Measurements from ENCODE around the gene ZNHIT3.
"Not testable (repeated sequence)": the region's sequence is repeated elsewhere in the genome, so short reads cannot be mapped to it uniquely, and the experiment has no call there.

ZNHIT3 gene

GRCh38 chr17:36496018-36496789 is 9.7 kb downstream of the ZNHIT3 start:
- no peaks in the 10 kb centered on the region for H3K27me3 ChIP-seq (ENCODE audit: low read depth)
- DNase-seq (ENCODE audit: low spot score in 2 of 2) = no peak
- in situ Hi-C loops (cut with MboI; ENCODE audit: low sequenced_read_pairs) = loop anchor here (25.0 kb wide), 1 partner anchor 309 kb away; the partner anchor contains the start of genes CCL3L1, CCL3L3 and TBC1D3B

GRCh38 chr17:36498155-36498554 is 11.7 kb downstream of the ZNHIT3 start:
- Histone ChIP-seq H3K36me3 (replicated peaks) (peaks cover 86% of the 10 kb centered on the region), H3K4me3 (no peak overlapping the region), H3K4me1 (no peaks in the 10 kb centered on the region), H3K9me3 (no peaks in the 10 kb centered on the region), H3K27me3 (ENCODE audit: low read depth) (no peaks in the 10 kb centered on the region)
- in situ Hi-C loops (cut with MboI; ENCODE audit: low sequenced_read_pairs) = loop anchor here (25.0 kb wide), 1 partner anchor 311 kb away; the partner anchor contains the start of genes CCL3L1, CCL3L3 and TBC1D3B
- no peak for DNase-seq (ENCODE audit: low spot score in 2 of 2)

More at GRCh38 chr17:36496018-36496789, 9.7 kb downstream of the ZNHIT3 start:
- Histone ChIP-seq H3K4me3 (no peak overlapping the region), H3K4me1 (no peaks in the 10 kb centered on the region), H3K36me3 (replicated peaks) (peaks cover 81% of the 10 kb centered on the region), H3K9me3 (no peaks in the 10 kb centered on the region)

GRCh38 chr17:36498560-36499300 is 12.2 kb downstream of the ZNHIT3 start:
- no peak for DNase-seq (ENCODE audit: low spot score in 2 of 2)
- peaks cover 86% of the 10 kb centered on the region for H3K36me3 ChIP-seq (replicated peaks)
- H3K4me3 ChIP-seq = no peak overlapping the region
- H3K27me3 ChIP-seq (ENCODE audit: low read depth) = no peaks in the 10 kb centered on the region
- in situ Hi-C loops (cut with MboI; ENCODE audit: low sequenced_read_pairs) = loop anchor here (25.0 kb wide), 1 partner anchor 311 kb away; the partner anchor contains the start of genes CCL3L1, CCL3L3 and TBC1D3B
- no peaks in the 10 kb centered on the region for H3K4me1 ChIP-seq
- no peaks in the 10 kb centered on the region for H3K9me3 ChIP-seq

- no peaks in the 10 kb centered on the region for H3K4me1 ChIP-seq
- DNase-seq (ENCODE audit: low spot score in 2 of 2) = no peak
- no peaks in the 10 kb centered on the region for H3K9me3 ChIP-seq
- no peak overlapping the region for H3K4me3 ChIP-seq
- H3K36me3 ChIP-seq (replicated peaks) = peaks cover 84% of the 10 kb centered on the region
- H3K27me3 ChIP-seq (ENCODE audit: low read depth) = no peaks in the 10 kb centered on the region
- in situ Hi-C loops (cut with MboI; ENCODE audit: low sequenced_read_pairs) = loop anchor here (25.0 kb wide), 1 partner anchor 663 kb away; no protein-coding TSS in a partner anchor
Observed at GRCh38 chr17:36500745-36501225, 14.3 kb downstream of the ZNHIT3 start.

- H3K4me3 ChIP-seq = no peak overlapping the region
- no peaks in the 10 kb centered on the region for H3K27me3 ChIP-seq (ENCODE audit: low read depth)
- in situ Hi-C loops (cut with MboI; ENCODE audit: low sequenced_read_pairs) = loop anchor here (25.0 kb wide), 1 partner anchor 664 kb away; no protein-coding TSS in a partner anchor
- H3K36me3 ChIP-seq (replicated peaks) = peaks cover 84% of the 10 kb centered on the region
- H3K9me3 ChIP-seq = no peaks in the 10 kb centered on the region
- DNase-seq (ENCODE audit: low spot score in 2 of 2) = no peak
- no peaks in the 10 kb centered on the region for H3K4me1 ChIP-seq
Observed at GRCh38 chr17:36501351-36501750, 14.9 kb downstream of the ZNHIT3 start.

GRCh38 chr17:36501963-36502362 is 15.5 kb downstream of the ZNHIT3 start:
- Histone ChIP-seq H3K4me3 (no peak overlapping the region), H3K4me1 (no peaks in the 10 kb centered on the region), H3K9me3 (no peaks in the 10 kb centered on the region), H3K36me3 (replicated peaks) (peaks cover 84% of the 10 kb centered on the region), H3K27me3 (ENCODE audit: low read depth) (no peaks in the 10 kb centered on the region)
- no peak for DNase-seq (ENCODE audit: low spot score in 2 of 2)
- in situ Hi-C loops (cut with MboI; ENCODE audit: low sequenced_read_pairs) = loop anchor here (25.0 kb wide), 1 partner anchor 665 kb away; no protein-coding TSS in a partner anchor

- no peaks in the 10 kb centered on the region for H3K4me1 ChIP-seq
- H3K27me3 ChIP-seq (ENCODE audit: low read depth) = no peaks in the 10 kb centered on the region
- H3K36me3 ChIP-seq (replicated peaks) = peaks cover 87% of the 10 kb centered on the region
- H3K9me3 ChIP-seq = no peaks in the 10 kb centered on the region
- H3K4me3 ChIP-seq = no peak overlapping the region
- in situ Hi-C loops (cut with MboI; ENCODE audit: low sequenced_read_pairs) = loop anchor here (25.0 kb wide), 1 partner anchor 666 kb away; no protein-coding TSS in a partner anchor
- DNase-seq (ENCODE audit: low spot score in 2 of 2) = no peak
Observed at GRCh38 chr17:36503456-36504155, 17.1 kb downstream of the ZNHIT3 start.

GRCh38 chr17:36504156-36504545 is 17.7 kb downstream of the ZNHIT3 start:
- Histone ChIP-seq H3K9me3 (no peaks in the 10 kb centered on the region), H3K27me3 (ENCODE audit: low read depth) (no peaks in the 10 kb centered on the region), H3K4me3 (no peak overlapping the region), H3K36me3 (replicated peaks) (peaks cover 89% of the 10 kb centered on the region), H3K4me1 (no peaks in the 10 kb centered on the region)
- no peak for DNase-seq (ENCODE audit: low spot score in 2 of 2)
- in situ Hi-C loops (cut with MboI; ENCODE audit: low sequenced_read_pairs) = loop anchor here (25.0 kb wide), 1 partner anchor 667 kb away; no protein-coding TSS in a partner anchor

GRCh38 chr17:36505171-36505570 is 18.7 kb downstream of the ZNHIT3 start:
- Histone ChIP-seq H3K9me3 (no peaks in the 10 kb centered on the region), H3K27me3 (ENCODE audit: low read depth) (no peaks in the 10 kb centered on the region), H3K36me3 (replicated peaks) (peaks cover 94% of the 10 kb centered on the region), H3K4me3 (no peak overlapping the region), H3K4me1 (no peaks in the 10 kb centered on the region)
- in situ Hi-C loops (cut with MboI; ENCODE audit: low sequenced_read_pairs) = loop anchor here (25.0 kb wide), 1 partner anchor 668 kb away; no protein-coding TSS in a partner anchor
- no peak for DNase-seq (ENCODE audit: low spot score in 2 of 2)

GRCh38 chr17:36506249-36506826 is 19.9 kb downstream of the ZNHIT3 start:
- Histone ChIP-seq H3K4me1 (no peaks in the 10 kb centered on the region), H3K4me3 (no peak overlapping the region), H3K36me3 (replicated peaks) (peaks cover 92% of the 10 kb centered on the region), H3K9me3 (no peaks in the 10 kb centered on the region), H3K27me3 (ENCODE audit: low read depth) (no peaks in the 10 kb centered on the region)
- DNase-seq (ENCODE audit: low spot score in 2 of 2) = no peak
- in situ Hi-C loops (cut with MboI; ENCODE audit: low sequenced_read_pairs) = loop anchor here (25.0 kb wide), 1 partner anchor 669 kb away; no protein-coding TSS in a partner anchor

GRCh38 chr17:36506831-36507230 is 20.4 kb downstream of the ZNHIT3 start:
- H3K36me3 ChIP-seq (replicated peaks) = peaks cover 92% of the 10 kb centered on the region
- DNase-seq (ENCODE audit: low spot score in 2 of 2) = no peak
- no peaks in the 10 kb centered on the region for H3K4me1 ChIP-seq
- no peak overlapping the region for H3K4me3 ChIP-seq
- in situ Hi-C loops (cut with MboI; ENCODE audit: low sequenced_read_pairs) = loop anchor here (25.0 kb wide), 1 partner anchor 670 kb away; no protein-coding TSS in a partner anchor
- no peaks in the 10 kb centered on the region for H3K9me3 ChIP-seq
- H3K27me3 ChIP-seq (ENCODE audit: low read depth) = no peaks in the 10 kb centered on the region

GRCh38 chr17:36507266-36507665 is 20.8 kb downstream of the ZNHIT3 start:
- Histone ChIP-seq H3K4me3 (no peak overlapping the region), H3K4me1 (no peaks in the 10 kb centered on the region), H3K27me3 (ENCODE audit: low read depth) (no peaks in the 10 kb centered on the region), H3K9me3 (no peaks in the 10 kb centered on the region), H3K36me3 (replicated peaks) (peaks cover 89% of the 10 kb centered on the region)
- in situ Hi-C loops (cut with MboI; ENCODE audit: low sequenced_read_pairs) = loop anchor here (25.0 kb wide), 1 partner anchor 670 kb away; no protein-coding TSS in a partner anchor
- no peak for DNase-seq (ENCODE audit: low spot score in 2 of 2)

- H3K27me3 ChIP-seq (ENCODE audit: low read depth); DNase-seq (ENCODE audit: low spot score in 2 of 2); H3K9me3 ChIP-seq; H3K4me1 ChIP-seq; H3K4me3 ChIP-seq: not testable (repeated sequence)
- in situ Hi-C loops (cut with MboI; ENCODE audit: low sequenced_read_pairs) = loop anchor here (25.0 kb wide), 1 partner anchor 671 kb away; no protein-coding TSS in a partner anchor
- H3K36me3 ChIP-seq (replicated peaks) = peaks cover 88% of the 10 kb centered on the region
Observed at GRCh38 chr17:36508439-36508838, 22.0 kb downstream of the ZNHIT3 start.

All from HAP-1 (cell line).